GM12865 (cell line): ENCODE results near the gene SAMD5.

Source experiments
- DNase-seq: peaks from one replicate; pipeline ENCODE4 v3.0.0; 2010; ENCODE audit warnings: low read depth
- H3K4me3 ChIP-seq: 2 replicates; pipeline ENCODE4 v1.5.1; 2011; ENCODE audit warnings: mild to moderate bottlenecking, low read depth, low read length, control low read depth
- CTCF ChIP-seq: IDR thresholded peaks from 2 replicates; pipeline ENCODE4 v1.5.1; 2011; ENCODE audit warnings: low read length, control low read depth, low read depth, inconsistent platforms; ENCODE audit not compliant: insufficient read depth; ENCODE audit errors: missing control alignments

Gene SAMD5

GRCh38 chr6:147566244-147566898 is 57.9 kb downstream of the SAMD5 start:
- no peak for TF ChIP-seq CTCF
- H3K4me3 ChIP-seq = no peak overlapping the region

GRCh38 chr6:147567141-147567805 is 58.8 kb downstream of the SAMD5 start:
- no peak for TF ChIP-seq CTCF
- DNase-seq = no peak
- no peak overlapping the region for H3K4me3 ChIP-seq

More at GRCh38 chr6:147566244-147566898, 57.9 kb downstream of the SAMD5 start:
- no peak for DNase-seq

- TF ChIP-seq CTCF = no peak
- no peak for DNase-seq
- no peak overlapping the region for H3K4me3 ChIP-seq
Measured at GRCh38 chr6:147569788-147570187, 61.3 kb downstream of the SAMD5 start.

- DNase-seq = no peak
- H3K4me3 ChIP-seq = no peak overlapping the region
- no peak for TF ChIP-seq CTCF
Measured at GRCh38 chr6:147570681-147571080, 62.2 kb downstream of the SAMD5 start.

GRCh38 chr6:147577488-147577887 is 69.0 kb downstream of the SAMD5 start:
- no peak for DNase-seq
- no peak overlapping the region for H3K4me3 ChIP-seq
- no peak for TF ChIP-seq CTCF

GRCh38 chr6:147578159-147578558 is 69.7 kb downstream of the SAMD5 start:
- TF ChIP-seq CTCF = no peak
- no peak overlapping the region for H3K4me3 ChIP-seq
- no peak for DNase-seq
